Gastroesophageal sphincter (tissue), 3 donors: Measurements from ENCODE around the gene DCUN1D1.

ENCODE experiments used
- CTCF ChIP-seq, 4 experiments: fragments of 200-600 bp in 2 of 4; fragments of 450-650 bp in 2 of 4; sonication (generic) in 1 of 4; IDR thresholded peaks; one replicate each; pipeline ENCODE4 v1.5.1; 2017 to 2019; ENCODE audit warnings: antibody characterized with exemption in 4 of 4, mild to moderate bottlenecking in 2 of 4, moderate library complexity in 2 of 4
- POLR2A ChIP-seq, 2 donors: fragments of 450-650 bp; IDR thresholded peaks; one replicate each; pipeline ENCODE4 v1.6.1; 2017; ENCODE audit warnings: antibody characterized with exemption in 2 of 2, mild to moderate bottlenecking in 2 of 2, moderate library complexity in 1 of 2
- POLR2AphosphoS5 ChIP-seq: sonication (generic); formaldehyde crosslinking; IDR thresholded peaks from one replicate; pipeline ENCODE4 v1.6.1; 2017; ENCODE audit warnings: antibody characterized with exemption

GRCh38 chr3:182941719-182942118 lies 38.6 kb downstream of the DCUN1D1 start:
- TF ChIP-seq CTCF (IDR thresholded peaks at IDR 0.05) (no peak), POLR2A (IDR thresholded peaks at IDR 0.05) (no peak), POLR2AphosphoS5 (no peak)
